Stimulated activated effector memory CD8-positive, alpha-beta T cell treated with anti-CD3 and anti-CD28 coated beads, Interleukin-12 subunit alpha, Interleukin-12 subunit beta, amount 100 ng/mL, for 72 hours (primary cell): ENCODE data around the gene FOXC1.

Experiments
- ATAC-seq: fragments of 150-1000 bp; cut with Tn5 transposase; 2 replicates; pipeline ENCODE4 v1.10.0; 2021
- DNase-seq, 2 donors: peaks; one replicate each; pipeline ENCODE4 v3.0.0; 2021 to 2022; ENCODE audit warnings: low spot score in 2 of 2
- H3K27ac Mint-ChIP-seq: one replicate; pipeline ENCODE4 v1.8.0; 2022; ENCODE audit warnings: mild to moderate bottlenecking, mixed read lengths
- H3K36me3 Mint-ChIP-seq: one replicate; pipeline ENCODE4 v1.8.0; 2022; ENCODE audit warnings: mild to moderate bottlenecking, mixed read lengths
- H3K4me1 Mint-ChIP-seq: one replicate; pipeline ENCODE4 v1.8.0; 2022; ENCODE audit warnings: mixed read lengths
- H3K4me3 Mint-ChIP-seq: one replicate; pipeline ENCODE4 v1.8.0; 2022; ENCODE audit warnings: mild to moderate bottlenecking, mixed read lengths
- H3K9me3 Mint-ChIP-seq: one replicate; pipeline ENCODE4 v1.8.0; 2022; ENCODE audit warnings: mixed read lengths

The FOXC1 gene

DNA sequence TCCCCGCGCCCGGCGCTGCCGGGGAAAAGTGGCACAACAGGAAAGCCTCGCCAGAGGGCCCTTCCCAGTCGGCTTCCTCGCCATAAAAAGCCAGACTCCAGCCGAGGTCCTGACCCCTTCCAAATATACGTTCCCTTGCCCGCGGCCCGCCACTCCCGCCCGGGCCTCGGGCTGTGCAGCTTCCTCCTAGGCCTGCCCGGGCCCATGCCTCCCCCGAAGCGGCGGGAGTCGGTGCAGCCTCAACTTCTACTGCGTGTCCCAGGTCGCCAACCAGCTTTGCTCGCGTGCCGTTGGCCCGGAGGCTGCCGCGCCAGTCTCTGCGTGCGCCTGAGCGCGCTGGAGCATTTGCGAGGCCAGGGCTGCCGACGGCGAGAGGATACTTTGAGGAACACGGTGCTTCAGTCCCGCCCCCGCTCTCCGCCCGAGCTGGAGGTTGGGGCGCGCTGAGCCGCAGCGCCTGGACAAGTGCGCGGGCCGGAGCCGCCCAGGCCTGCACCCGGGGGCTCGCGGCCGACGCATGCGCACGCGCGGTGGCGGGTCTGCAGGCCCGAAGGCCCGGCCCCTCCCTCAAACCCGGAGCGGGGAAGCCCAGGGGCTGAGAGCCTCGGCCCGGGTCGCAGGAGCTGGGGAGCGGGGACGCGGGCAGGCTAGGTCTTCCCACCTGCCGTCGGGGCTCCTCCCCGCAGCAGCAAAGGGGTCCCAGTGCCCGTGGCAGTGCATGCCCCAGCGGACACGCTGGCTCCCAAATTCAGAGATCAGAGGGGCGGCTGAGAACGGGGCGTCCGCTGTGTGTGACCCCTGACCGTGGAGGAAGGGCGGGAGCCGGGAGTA lies 10.2 kb downstream of the FOXC1 start:
- H3K4me3 Mint-ChIP-seq = no peak overlapping the region
- ATAC-seq = no peak

DNA sequence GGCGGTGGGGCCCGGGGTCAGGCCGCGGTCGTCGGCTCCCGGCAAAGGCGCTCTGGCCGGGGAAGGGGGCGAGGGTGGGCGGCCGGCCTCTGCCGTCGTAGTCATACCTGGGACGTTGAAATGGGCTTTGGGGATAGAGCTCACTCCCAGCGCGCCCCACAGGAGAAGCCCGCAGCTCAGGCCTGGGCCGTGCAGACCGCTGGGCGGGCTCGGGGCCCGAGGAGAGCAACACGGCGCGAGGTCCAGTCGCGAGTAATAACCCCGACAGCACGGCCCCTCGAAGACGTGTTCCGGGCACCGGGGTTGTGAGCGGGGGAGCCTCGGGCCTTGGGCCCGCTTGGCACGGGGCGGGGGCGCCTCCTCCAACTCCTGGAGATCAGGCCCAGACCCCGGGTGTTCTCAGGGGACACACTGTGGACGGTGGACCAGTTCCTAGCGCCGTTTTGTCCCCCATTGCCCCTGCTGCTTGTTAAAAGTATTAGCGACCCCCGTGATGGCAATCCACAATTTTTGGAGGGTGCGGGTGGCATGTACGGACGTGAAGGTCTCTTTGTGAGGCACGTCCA lies 10.9 kb downstream of the FOXC1 start:
- Mint-ChIP-seq H3K4me3 (no peak overlapping the region), H3K36me3 (peaks cover 4% of the 10 kb centered on the region)
- ATAC-seq = no peak

More for the DNA sequence above, 10.2 kb downstream of the FOXC1 start:
- DNase-seq = no peak
- peaks cover under 1% of the 10 kb centered on the region for H3K4me1 Mint-ChIP-seq
- no peaks in the 10 kb centered on the region for H3K9me3 Mint-ChIP-seq
- no peak overlapping the region for H3K27ac Mint-ChIP-seq
- peaks cover 4% of the 10 kb centered on the region for H3K36me3 Mint-ChIP-seq

GRCh38 chr6:1621070-1621701 lies 11.5 kb downstream of the FOXC1 start:
- DNase-seq (no peak), ATAC-seq (no peak)
- no peak overlapping the region for H3K27ac Mint-ChIP-seq
- no peaks in the 10 kb centered on the region for H3K9me3 Mint-ChIP-seq
- H3K4me3 Mint-ChIP-seq = no peak overlapping the region
- H3K36me3 Mint-ChIP-seq = peaks cover 4% of the 10 kb centered on the region
- peaks cover 10% of the 10 kb centered on the region for H3K4me1 Mint-ChIP-seq

More for the DNA sequence above, 10.9 kb downstream of the FOXC1 start:
- H3K9me3 Mint-ChIP-seq = no peaks in the 10 kb centered on the region
- DNase-seq = no peak
- no peak overlapping the region for H3K27ac Mint-ChIP-seq
- H3K4me1 Mint-ChIP-seq = peaks cover 8% of the 10 kb centered on the region

DNA sequence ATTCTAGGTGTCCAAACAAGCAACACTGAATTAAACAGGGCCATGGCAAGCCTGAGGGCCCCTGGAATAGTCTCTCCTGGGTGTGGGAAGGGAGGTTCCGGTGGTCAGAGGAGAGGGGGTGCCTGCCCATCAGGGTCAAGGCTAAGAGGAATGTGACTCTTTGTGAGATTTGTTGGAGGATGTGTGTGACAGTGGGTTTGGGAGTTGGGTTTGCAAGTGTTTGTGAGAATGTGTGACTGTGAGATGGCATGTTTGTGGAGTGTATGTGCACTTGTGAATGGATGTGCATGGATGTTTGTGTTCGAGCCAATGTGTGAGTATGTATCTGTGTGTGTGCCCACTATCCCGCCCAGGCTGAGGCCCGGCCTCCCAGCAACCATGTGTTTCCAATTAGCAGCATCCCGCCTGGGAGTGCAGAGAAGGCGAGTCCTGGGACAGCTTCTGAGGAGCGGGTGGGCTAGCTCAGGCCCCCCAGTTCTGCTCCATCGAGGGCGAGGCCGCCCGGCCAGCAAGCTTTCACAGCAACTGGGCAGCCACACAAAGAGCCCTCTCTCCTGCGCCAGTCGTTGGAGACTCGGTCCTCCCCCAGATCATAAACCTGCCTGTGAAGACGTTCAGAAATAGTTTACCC lies 12.6 kb downstream of the FOXC1 start:
- DNase-seq (no peak), ATAC-seq (no peak)
- peaks cover 10% of the 10 kb centered on the region for H3K4me1 Mint-ChIP-seq
- H3K36me3 Mint-ChIP-seq = peaks cover 4% of the 10 kb centered on the region
- no peak overlapping the region for H3K27ac Mint-ChIP-seq
- no peaks in the 10 kb centered on the region for H3K9me3 Mint-ChIP-seq
- no peak overlapping the region for H3K4me3 Mint-ChIP-seq

DNA sequence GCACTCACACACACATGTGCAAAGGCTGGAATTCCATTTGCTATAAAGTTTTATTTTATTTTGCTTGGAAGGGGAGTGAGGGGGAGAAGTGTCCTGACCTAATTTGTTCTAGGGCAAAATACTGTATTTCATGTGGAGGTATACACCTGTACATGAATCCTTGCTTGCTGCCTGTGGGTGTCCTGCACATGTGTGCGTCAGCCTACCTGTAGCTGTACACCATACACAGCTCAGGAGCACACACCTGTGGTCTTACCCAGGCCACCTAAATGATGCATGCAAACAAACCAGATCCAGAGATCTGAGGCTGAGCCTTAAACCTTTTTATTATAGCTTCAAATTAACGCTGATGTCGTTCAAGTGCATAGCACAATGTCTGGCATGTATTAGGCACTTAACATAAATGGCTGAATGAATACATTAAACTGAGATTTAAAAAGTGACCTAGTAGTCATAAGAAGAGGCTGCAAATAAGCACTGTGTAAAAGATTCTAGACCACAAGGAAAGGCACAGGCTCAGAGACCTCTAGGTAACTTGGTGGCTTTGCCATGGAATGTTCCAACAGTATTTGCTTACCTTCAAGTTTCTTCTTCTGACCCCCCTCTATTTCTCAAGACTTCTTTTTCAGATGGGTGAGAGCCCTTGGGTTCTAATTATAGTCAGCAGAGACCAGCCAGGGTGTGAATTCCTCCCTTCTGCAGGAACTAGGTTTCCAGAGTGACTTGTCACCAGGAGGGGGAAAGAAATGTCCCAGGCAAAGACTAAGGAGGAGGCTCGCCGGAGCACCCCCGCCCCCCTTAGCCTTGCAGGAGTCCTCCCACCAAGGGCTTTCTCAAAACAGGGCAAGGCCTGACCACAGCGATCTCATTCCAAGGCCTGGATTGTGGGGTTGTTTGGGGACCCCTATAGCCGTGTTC lies 13.4 kb downstream of the FOXC1 start:
- peaks cover 4% of the 10 kb centered on the region for H3K36me3 Mint-ChIP-seq
- no peak for DNase-seq
- H3K9me3 Mint-ChIP-seq = no peaks in the 10 kb centered on the region
- H3K4me3 Mint-ChIP-seq = peak overlapping the region; percentile 25
- ATAC-seq = no peak
- H3K4me1 Mint-ChIP-seq = peaks cover 10% of the 10 kb centered on the region
- no peak overlapping the region for H3K27ac Mint-ChIP-seq

DNA sequence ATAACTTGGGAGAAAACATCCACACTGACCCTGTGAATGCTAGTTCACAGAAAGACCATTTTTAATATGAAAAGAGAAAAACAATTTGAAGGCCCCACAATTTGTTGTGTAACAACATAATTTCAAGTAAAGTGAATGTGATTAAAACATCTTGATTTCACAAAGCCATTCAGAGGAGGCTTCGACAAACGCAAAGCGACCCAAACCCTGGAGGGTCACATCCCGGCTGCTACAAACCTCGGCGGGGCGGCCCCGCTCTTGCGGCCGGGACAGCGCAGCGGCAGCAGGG lies 14.0 kb downstream of the FOXC1 start:
- ATAC-seq = no peak
- Mint-ChIP-seq H3K36me3 (peaks cover 4% of the 10 kb centered on the region), H3K9me3 (no peaks in the 10 kb centered on the region), H3K4me3 (peak overlapping the region; percentile 25), H3K4me1 (peaks cover 10% of the 10 kb centered on the region), H3K27ac (no peak overlapping the region)
- no peak for DNase-seq

- Mint-ChIP-seq H3K36me3 (peaks cover 4% of the 10 kb centered on the region), H3K27ac (no peak overlapping the region), H3K4me1 (peaks cover 10% of the 10 kb centered on the region), H3K4me3 (peak overlapping the region; percentile 66), H3K9me3 (no peaks in the 10 kb centered on the region)
- DNase-seq (no peak), ATAC-seq (peak; percentile 76)
Measured at GRCh38 chr6:1624058-1624850, 14.5 kb downstream of the FOXC1 start.

- Mint-ChIP-seq H3K4me3 (peak overlapping the region; percentile 66), H3K36me3 (peaks cover 4% of the 10 kb centered on the region), H3K9me3 (no peaks in the 10 kb centered on the region), H3K4me1 (peaks cover 10% of the 10 kb centered on the region), H3K27ac (no peak overlapping the region)
- no peak for ATAC-seq
- DNase-seq = no peak
Measured at GRCh38 chr6:1624851-1625781, 15.4 kb downstream of the FOXC1 start.

DNA sequence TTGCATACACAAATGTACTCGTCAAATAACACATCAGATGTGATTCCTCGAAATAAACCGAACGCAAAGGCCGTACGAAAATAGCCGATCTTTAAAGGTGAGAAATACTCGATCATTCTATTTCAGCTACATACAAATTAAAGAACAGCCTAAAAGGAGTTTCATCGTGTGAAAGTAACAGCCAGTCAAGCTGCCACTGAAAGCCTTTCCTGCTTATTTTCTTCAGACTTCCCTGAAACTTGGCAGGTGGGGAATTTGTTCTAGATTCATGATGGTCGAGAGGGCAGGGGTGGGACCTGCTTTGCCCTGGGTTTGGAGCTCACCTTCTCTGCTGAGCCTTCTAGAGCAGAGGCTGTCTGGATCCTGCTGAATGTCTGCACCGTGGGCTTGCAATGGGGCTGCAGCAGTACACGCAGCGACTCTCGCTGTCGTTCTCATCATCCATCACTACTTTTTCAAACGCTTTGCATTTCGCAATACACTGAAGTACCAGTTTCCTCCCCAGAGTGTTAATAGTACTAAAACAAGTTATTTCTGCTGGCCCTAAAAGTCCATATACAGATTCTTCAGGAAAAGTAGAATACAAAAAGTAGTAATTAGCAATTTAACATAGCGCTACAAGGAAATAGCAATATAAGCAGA lies 16.2 kb downstream of the FOXC1 start:
- DNase-seq = no peak
- ATAC-seq = no peak
- peaks cover 4% of the 10 kb centered on the region for H3K36me3 Mint-ChIP-seq
- peak overlapping the region; percentile 66 for H3K4me3 Mint-ChIP-seq
- H3K9me3 Mint-ChIP-seq = no peaks in the 10 kb centered on the region
- H3K4me1 Mint-ChIP-seq = peaks cover 10% of the 10 kb centered on the region
- no peak overlapping the region for H3K27ac Mint-ChIP-seq

DNA sequence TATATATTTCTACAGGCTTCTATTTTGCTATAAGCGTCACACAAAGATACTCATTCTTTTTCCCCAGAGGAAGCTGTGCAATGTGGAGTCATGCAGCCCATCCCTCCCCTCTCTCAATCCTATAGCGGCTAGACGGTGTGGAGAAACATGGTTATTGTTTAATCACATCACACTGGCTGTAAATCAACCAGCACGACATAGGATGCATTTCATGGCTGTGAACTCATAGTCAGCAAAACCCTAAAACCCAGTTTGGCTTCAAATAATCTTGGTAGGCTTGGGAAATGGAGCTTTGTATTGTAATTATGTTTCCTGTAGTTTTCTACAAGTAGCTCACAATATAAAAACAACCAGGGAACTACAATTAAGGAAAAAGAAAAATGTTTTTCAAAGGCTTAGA lies 16.8 kb downstream of the FOXC1 start:
- Mint-ChIP-seq H3K4me3 (no peak overlapping the region), H3K4me1 (peaks cover 10% of the 10 kb centered on the region), H3K36me3 (peaks cover 4% of the 10 kb centered on the region), H3K27ac (no peak overlapping the region), H3K9me3 (no peaks in the 10 kb centered on the region)
- ATAC-seq = no peak
- DNase-seq = no peak

DNA sequence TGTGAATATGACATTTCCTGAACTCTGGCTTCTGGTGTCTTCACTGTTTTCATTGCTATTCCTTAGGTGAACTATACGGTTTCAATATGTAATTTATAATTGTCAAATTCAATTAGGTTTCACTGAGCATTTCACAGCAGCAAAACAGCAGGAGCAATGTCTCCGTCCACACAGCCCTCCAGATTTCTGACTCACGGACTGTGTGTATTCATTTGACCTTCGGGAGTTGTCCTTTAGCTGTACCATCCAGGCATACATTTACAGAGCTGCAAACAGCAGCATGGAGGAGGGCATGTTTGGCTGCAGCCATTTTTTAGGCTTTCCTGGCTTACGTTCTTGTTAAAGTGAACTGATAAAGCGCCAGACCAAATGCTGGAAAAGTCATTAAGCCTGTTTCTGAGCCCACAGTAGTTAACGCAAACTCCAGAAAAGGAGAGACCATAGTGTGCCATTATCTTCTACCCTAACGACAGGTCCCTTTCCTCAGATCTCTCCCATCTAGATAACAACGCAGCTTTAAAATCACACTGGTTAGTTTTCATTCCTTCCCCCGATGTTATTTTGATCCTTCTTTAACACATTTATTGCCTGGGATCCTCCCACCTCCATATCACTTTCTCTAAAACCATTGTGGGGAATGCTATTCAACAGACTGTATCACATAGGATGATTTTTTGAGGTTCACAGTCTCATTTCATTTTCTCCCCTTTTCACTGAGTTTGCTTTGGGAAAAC lies 18.3 kb downstream of the FOXC1 start:
- no peak overlapping the region for H3K4me3 Mint-ChIP-seq
- no peak for ATAC-seq
- peaks cover 4% of the 10 kb centered on the region for H3K36me3 Mint-ChIP-seq
- H3K27ac Mint-ChIP-seq = no peak overlapping the region
- no peaks in the 10 kb centered on the region for H3K9me3 Mint-ChIP-seq
- peaks cover 10% of the 10 kb centered on the region for H3K4me1 Mint-ChIP-seq
- no peak for DNase-seq

- no peak for ATAC-seq
- Mint-ChIP-seq H3K36me3 (no peaks in the 10 kb centered on the region), H3K4me1 (peaks cover 10% of the 10 kb centered on the region), H3K4me3 (no peak overlapping the region), H3K9me3 (no peaks in the 10 kb centered on the region), H3K27ac (no peak overlapping the region)
- no peak for DNase-seq
Measured at GRCh38 chr6:1629316-1629715, 19.6 kb downstream of the FOXC1 start.
